ENCODE measurements around the gene LYPD8.

Gene LYPD8

DNA sequence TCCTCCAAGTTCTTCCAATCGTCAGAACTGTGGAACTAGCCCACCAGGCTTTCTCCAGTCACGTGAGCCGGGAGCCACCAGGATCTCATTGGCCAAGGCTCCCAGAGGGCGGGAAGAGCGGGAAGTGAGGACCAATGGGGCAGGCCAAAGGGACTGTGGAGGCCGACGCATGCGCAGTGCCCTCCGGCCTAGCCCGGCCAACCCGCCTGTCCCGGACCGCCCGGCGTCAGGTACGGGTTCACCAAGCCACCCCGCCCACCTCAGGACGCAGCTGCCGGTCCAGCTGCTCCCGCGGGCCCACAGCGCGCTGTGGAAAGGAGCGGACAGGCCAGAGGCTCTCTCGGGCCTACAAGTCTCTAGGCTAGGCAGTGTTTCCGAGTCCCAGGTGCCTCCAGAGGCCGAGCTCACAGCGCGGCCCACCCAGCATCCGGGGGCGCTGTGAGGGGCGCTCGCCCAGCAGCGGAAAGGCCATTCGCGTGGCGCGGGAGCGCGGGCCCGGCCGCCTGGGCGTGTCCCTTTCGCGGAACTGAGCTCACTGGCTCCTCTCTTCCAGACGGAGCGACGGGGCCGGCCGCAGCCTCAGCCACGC is 63.9 kb downstream of the LYPD8 start:
- no peaks in the 10 kb centered on the region for H3K9me2 ChIP-seq (replicated peaks; ENCODE audit: insufficient read depth, low read length)
- H3K9ac ChIP-seq (ENCODE audit: low read length), result no peak overlapping the region
- H3K79me2 ChIP-seq (ENCODE audit: low read length), result no peaks in the 10 kb centered on the region
- no peak overlapping the region for H3K4me3 ChIP-seq (ENCODE audit: low read length)
- no peaks in the 10 kb centered on the region for H3K36me3 ChIP-seq (replicated peaks; ENCODE audit: insufficient read depth, low read length)
- H4K20me1 ChIP-seq (ENCODE audit: insufficient read depth, low read length), result no peaks in the 10 kb centered on the region
- H3K27ac ChIP-seq (ENCODE audit: low read length), result no peak overlapping the region
- DNase-seq, result no peak
- H3K27me3 ChIP-seq (replicated peaks; ENCODE audit: insufficient read depth, low read length), result no peaks in the 10 kb centered on the region
- H3F3A ChIP-seq (ENCODE audit: insufficient read depth, low read length), result no peaks in the 10 kb centered on the region
- H2AFZ ChIP-seq (ENCODE audit: low read length), result no peak overlapping the region
- H3K4me2 ChIP-seq (ENCODE audit: low read depth, low read length), result no peak overlapping the region
- TF ChIP-seq EZH2 (optimal IDR thresholded peaks at IDR 0.05; ENCODE audit: low read depth, low read length), result no peak
- TF ChIP-seq, protein P1, sequence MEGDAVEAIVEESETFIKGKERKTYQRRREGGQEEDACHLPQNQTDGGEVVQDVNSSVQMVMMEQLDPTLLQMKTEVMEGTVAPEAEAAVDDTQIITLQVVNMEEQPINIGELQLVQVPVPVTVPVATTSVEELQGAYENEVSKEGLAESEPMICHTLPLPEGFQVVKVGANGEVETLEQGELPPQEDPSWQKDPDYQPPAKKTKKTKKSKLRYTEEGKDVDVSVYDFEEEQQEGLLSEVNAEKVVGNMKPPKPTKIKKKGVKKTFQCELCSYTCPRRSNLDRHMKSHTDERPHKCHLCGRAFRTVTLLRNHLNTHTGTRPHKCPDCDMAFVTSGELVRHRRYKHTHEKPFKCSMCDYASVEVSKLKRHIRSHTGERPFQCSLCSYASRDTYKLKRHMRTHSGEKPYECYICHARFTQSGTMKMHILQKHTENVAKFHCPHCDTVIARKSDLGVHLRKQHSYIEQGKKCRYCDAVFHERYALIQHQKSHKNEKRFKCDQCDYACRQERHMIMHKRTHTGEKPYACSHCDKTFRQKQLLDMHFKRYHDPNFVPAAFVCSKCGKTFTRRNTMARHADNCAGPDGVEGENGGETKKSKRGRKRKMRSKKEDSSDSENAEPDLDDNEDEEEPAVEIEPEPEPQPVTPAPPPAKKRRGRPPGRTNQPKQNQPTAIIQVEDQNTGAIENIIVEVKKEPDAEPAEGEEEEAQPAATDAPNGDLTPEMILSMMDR (IDR thresholded peaks at IDR 0.05; ENCODE audit: low read length), result no peak
- no peak for TF ChIP-seq EZH2phosphoT487 (IDR thresholded peaks at IDR 0.05; ENCODE audit: low read length)
- H3K9me3 ChIP-seq (replicated peaks; ENCODE audit: insufficient read depth, low read length), result no peaks in the 10 kb centered on the region
- H3K4me1 ChIP-seq (ENCODE audit: low read length), result no peaks in the 10 kb centered on the region
